SK-N-SH treated with all-trans-retinoic acid at 6 μM for 48 hours (cell line): ENCODE data around the gene ID2.

Experiments
- ARNTL ChIP-seq: fragments of 450-650 bp; formaldehyde crosslinking; IDR thresholded peaks from 2 replicates; pipeline ENCODE4 v1.5.0; 2020; ENCODE audit warnings: low read depth, mild to moderate bottlenecking, moderate library complexity, borderline replicate concordance
- CREB5 ChIP-seq: fragments of 250-450 bp; sonication (Bioruptor Pico); IDR thresholded peaks from 2 replicates; pipeline ENCODE4 v1.5.1; 2020; ENCODE audit warnings: low read depth, mild to moderate bottlenecking, moderate library complexity
- GLIS3 ChIP-seq: fragments of 250-450 bp; sonication (Bioruptor Pico); IDR thresholded peaks from 2 replicates; pipeline ENCODE4 v1.5.0; 2020; ENCODE audit warnings: mild to moderate bottlenecking, moderate library complexity
- ISL1 ChIP-seq: fragments of 250-450 bp; sonication (Bioruptor Pico); IDR thresholded peaks from 2 replicates; pipeline ENCODE4 v2.1.2; 2022; ENCODE audit warnings: mild to moderate bottlenecking, moderate library complexity
- PATZ1 ChIP-seq: fragments of 250-450 bp; sonication (Bioruptor Pico); IDR thresholded peaks from 2 replicates; pipeline ENCODE4 v1.8.0; 2020; ENCODE audit warnings: mild to moderate bottlenecking, moderate library complexity, borderline replicate concordance
- RARB ChIP-seq: fragments of 250-450 bp; sonication (Bioruptor Pico); IDR thresholded peaks from 2 replicates; pipeline ENCODE4 v1.8.0; 2021; ENCODE audit warnings: mild to moderate bottlenecking, moderate library complexity
- ZC3H10 ChIP-seq: fragments of 250-450 bp; sonication (Bioruptor Pico); IDR thresholded peaks from 2 replicates; pipeline ENCODE4 v1.5.1; 2021; ENCODE audit warnings: mild to moderate bottlenecking, moderate library complexity
- ZFP3 ChIP-seq: fragments of 250-450 bp; sonication (Bioruptor Pico); IDR thresholded peaks from 2 replicates; pipeline ENCODE4 v1.5.0; 2020; ENCODE audit warnings: mild to moderate bottlenecking, moderate library complexity
- TF ChIP-seq, protein P1 (sequence below): fragments of 250-450 bp; sonication (Bioruptor Pico); IDR thresholded peaks from 2 replicates; pipeline ENCODE4 v1.5.0; 2020; ENCODE audit warnings: mild to moderate bottlenecking, moderate library complexity
- TF ChIP-seq, protein P2 (sequence below): fragments of 250-450 bp; sonication (Bioruptor Pico); IDR thresholded peaks from 2 replicates; pipeline ENCODE4 v1.8.0; 2021; ENCODE audit warnings: low read depth, mild to moderate bottlenecking, moderate library complexity, borderline replicate concordance

GRCh38 chr2:8699839-8700238, 18.0 kb downstream of the ID2 start:
- TF ChIP-seq GLIS3 (CRISPR knock-in tag) (no peak), ARNTL (CRISPR knock-in tag) (no peak), CREB5 (CRISPR knock-in tag) (no peak), RARB (no peak), PATZ1 (CRISPR knock-in tag) (no peak), ZFP3 (CRISPR knock-in tag) (no peak), ISL1 (CRISPR knock-in tag) (no peak), ZC3H10 (CRISPR knock-in tag) (no peak)
- TF ChIP-seq, protein P1, sequence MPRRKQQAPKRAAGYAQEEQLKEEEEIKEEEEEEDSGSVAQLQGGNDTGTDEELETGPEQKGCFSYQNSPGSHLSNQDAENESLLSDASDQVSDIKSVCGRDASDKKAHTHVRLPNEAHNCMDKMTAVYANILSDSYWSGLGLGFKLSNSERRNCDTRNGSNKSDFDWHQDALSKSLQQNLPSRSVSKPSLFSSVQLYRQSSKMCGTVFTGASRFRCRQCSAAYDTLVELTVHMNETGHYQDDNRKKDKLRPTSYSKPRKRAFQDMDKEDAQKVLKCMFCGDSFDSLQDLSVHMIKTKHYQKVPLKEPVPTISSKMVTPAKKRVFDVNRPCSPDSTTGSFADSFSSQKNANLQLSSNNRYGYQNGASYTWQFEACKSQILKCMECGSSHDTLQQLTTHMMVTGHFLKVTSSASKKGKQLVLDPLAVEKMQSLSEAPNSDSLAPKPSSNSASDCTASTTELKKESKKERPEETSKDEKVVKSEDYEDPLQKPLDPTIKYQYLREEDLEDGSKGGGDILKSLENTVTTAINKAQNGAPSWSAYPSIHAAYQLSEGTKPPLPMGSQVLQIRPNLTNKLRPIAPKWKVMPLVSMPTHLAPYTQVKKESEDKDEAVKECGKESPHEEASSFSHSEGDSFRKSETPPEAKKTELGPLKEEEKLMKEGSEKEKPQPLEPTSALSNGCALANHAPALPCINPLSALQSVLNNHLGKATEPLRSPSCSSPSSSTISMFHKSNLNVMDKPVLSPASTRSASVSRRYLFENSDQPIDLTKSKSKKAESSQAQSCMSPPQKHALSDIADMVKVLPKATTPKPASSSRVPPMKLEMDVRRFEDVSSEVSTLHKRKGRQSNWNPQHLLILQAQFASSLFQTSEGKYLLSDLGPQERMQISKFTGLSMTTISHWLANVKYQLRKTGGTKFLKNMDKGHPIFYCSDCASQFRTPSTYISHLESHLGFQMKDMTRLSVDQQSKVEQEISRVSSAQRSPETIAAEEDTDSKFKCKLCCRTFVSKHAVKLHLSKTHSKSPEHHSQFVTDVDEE (CRISPR knock-in tag) = no peak
- TF ChIP-seq, protein P2, sequence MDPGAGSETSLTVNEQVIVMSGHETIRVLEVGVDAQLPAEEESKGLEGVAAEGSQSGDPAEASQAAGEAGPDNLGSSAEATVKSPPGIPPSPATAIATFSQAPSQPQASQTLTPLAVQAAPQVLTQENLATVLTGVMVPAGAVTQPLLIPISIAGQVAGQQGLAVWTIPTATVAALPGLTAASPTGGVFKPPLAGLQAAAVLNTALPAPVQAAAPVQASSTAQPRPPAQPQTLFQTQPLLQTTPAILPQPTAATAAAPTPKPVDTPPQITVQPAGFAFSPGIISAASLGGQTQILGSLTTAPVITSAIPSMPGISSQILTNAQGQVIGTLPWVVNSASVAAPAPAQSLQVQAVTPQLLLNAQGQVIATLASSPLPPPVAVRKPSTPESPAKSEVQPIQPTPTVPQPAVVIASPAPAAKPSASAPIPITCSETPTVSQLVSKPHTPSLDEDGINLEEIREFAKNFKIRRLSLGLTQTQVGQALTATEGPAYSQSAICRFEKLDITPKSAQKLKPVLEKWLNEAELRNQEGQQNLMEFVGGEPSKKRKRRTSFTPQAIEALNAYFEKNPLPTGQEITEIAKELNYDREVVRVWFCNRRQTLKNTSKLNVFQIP (CRISPR knock-in tag) = no peak
